Right renal pelvis (tissue), 4 donors: Measurements from ENCODE around the gene TTC22. TPM values are rescaled to one million over a fixed set of nuclear protein-coding genes. Genes with fewer than 3 reads are reported as not detected.

Source experiments
- DNase-seq, 4 donors: peaks; one replicate each; pipeline ENCODE4 v3.0.0-alpha.2; 2013; ENCODE audit warnings: low read depth in 4 of 4, low spot score in 3 of 4, missing footprints in 1 of 4
- polyA plus RNA-seq, 4 donors: library from polyadenylated mRNA; unstranded; fragments of 120-200 nt; gene quantifications; one replicate each; pipeline ENCODE4 v1.2.1, GENCODE V29; 2013; ENCODE audit not compliant: insufficient read length in 4 of 4

TTC22 gene
- polyA plus RNA-seq, 4 donors: 5.0 to 7.0 (median 6.7) TPM

DNA sequence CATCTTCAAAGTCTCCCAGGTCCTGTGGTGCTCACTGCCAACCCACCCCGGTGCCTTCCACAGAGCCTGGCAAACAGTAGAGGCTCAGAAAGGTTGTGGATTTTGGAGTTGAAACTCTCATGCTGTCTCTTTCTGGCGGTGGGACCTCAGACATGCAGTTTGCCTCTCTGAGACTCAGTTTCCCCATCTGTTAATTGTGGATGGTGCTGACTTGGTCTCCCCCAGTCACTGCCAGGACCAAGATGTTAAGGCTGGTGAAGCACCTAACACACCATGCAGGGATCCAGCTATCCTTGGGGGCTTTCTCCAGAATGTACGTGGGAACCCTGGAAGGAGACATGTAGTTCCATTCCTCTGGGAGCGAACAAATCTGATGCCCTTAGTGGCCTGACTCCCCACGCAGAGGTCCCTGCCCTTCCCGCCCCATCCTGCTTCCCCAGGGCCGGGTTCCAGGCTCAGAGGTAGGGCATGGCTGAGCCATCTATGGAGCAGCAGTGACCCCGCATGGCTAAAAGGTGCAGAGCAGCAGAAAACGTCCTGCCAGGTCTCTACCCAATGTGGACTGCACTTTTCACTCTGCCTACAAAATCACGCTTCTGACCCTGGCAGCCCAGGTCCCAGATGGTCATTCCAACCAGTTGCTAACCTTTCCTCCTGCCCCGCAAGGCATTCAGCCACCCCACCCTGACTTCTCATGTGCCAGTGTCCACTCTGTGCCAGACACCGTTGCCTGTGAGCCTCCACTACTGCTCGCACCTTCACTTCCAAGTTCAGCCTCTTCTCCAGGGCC, 9.2 kb upstream of the TTC22 start:
- peak in 1 of 4 donors; percentile 57 for DNase-seq

DNA sequence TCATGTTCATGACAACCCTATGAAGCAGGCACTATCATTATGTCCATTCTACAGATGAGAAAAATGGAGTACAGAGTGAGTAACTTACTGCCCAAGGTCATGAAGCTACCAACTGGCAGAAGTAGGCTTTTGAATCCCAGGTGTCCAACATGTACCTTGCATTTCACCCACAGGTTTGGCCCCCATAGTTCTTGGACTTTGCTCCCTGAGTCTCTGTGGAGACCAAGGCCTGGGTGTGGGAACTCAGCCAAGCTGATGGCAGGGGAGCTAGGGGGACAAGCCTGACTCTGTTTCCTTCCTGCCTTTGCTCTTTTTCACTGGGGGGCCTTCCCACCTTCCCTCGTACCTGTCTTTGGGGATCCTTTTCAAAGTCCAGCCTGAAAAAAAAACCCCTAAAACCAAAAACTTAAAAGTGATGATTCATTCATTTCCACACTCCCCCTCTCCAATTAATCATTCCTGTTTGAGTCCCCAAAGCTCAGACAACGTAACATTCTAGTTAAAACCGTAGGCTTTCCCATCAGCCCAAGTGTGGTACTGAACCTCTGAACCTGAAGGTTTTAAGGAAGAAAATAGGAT, 8.5 kb upstream of the TTC22 start:
- DNase-seq: no peak

DNA sequence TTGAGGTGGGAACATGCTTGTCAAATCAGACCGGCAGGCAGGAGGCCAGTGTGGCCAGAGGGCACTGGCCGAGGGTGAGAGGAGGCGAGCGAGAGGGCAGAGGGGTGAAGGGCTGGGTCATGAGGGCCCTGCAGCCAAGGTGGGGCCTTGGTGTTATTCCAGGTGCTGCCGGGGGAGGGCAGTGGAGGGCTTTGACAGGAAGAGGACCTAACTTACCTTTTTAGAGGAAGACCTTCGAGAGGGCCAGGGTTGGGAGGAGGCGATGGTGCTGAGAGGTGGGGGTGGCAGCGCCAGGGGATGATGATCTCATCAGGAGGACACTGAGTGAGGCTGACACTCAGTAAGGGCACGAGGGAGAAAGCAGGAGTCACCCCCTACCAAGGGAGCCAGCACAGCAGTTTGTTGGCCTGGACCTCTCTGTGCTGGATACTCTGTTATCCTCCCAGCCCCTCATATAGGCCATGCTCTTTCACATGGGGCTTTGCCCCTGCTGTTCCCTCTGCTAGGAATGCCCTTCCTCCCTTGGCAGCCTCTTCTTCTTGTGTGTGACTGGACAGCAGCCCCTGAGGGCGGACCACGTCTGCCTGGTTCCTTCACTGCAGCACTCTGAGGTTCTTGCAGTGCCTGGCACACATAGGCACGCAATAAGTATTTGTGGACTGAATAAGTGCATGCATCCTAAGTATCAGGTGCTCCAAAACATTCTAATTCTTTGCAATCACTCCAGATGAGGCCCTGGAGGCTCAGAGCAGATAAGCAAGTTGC, 7.5 kb upstream of the TTC22 start:
- DNase-seq: no peak

GRCh38 chr1:54807756-54808155, 6.6 kb upstream of the TTC22 start:
- no peak for DNase-seq

GRCh38 chr1:54806931-54807611, 5.9 kb upstream of the TTC22 start:
- DNase-seq: no peak

DNA sequence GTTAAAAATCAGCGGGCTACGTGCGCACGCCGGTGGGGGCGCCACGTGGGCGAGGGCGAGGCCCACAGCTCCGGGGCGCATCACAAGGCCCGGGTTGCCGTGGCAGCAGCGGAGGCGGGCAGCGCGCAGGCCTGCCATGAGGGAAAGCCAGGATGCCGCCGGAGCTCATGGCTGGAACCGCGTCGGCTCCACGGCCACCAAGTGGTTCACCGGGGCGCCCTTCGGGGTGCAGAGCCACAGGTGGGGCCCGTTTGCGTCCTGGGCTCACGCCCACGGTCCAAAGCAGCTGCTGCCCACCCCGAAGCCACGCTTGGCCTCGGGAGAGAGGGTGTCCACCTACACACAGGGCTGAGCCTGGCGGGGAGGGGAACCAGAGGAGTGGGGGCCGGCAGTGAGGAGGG, 4.9 kb upstream of the TTC22 start:
- DNase-seq: no peak

DNA sequence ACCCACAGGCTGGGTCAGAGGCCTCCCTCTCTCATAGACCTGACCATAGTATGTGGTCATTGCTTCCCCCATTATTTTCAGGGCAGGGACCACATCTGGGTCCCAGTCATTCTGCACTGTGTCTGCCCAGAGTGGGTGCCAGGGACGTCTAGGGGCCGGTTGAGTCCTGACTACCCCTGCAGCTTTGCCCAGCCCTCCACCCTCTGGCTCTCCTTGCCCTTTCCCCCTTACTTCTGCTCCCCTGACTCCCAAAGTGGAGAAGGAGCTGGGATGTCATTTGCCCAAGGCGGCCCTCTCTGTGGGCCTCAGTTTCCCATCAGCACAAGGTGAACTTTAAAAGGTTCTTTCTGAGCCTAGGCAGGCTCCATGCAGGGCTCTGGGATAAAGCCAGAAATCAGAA, 4.3 kb upstream of the TTC22 start:
- no peak for DNase-seq

- DNase-seq: no peak
Observed at GRCh38 chr1:54804471-54805132, 3.5 kb upstream of the TTC22 start.

GRCh38 chr1:54803761-54804470, 2.8 kb upstream of the TTC22 start:
- DNase-seq: no peak

DNA sequence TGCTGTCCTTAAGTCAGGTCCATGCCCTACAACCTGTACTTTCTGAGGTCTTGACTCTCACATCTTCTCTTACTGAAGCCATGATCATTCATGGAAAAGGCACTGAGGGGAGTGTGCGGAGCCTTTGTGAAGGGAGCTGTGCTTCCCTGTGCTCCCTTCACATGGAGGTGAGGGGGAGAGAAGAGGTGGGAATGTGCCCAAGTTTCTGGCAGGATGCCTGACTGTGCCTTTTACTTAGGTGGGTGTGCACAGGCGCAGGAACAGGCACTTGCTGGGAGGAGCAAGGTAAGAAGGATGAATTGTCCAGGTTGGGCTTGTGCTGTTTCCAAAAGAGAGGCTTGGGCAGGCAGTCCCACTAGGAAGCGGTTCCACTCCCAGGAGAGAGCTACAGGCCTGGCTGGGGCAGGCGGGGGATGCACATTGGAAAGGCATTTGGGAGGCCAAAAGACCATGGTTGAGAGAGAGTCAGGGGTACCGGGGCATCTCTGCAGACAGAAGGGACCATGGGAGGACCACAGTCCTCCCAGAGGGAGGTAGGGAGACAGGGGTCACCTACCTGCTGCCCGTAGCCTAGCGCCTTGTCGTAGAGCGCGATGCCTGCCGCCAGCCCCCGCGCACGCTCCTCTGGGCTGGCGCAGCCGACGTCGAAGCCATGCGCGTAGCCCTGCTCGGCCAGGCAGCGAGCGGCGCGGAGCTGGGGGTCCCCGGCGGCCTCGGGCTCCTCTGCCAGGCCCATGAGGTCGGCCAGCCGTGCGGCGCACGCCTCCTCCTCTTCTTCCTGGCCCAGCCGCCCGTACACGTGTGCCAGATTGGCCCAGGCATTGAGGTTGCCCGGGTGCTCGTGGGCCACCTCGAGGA, 853 bp downstream of the TTC22 start:
- no peak for DNase-seq

- no peak for DNase-seq
Observed at GRCh38 chr1:54798769-54799641, 2.1 kb downstream of the TTC22 start.

DNA sequence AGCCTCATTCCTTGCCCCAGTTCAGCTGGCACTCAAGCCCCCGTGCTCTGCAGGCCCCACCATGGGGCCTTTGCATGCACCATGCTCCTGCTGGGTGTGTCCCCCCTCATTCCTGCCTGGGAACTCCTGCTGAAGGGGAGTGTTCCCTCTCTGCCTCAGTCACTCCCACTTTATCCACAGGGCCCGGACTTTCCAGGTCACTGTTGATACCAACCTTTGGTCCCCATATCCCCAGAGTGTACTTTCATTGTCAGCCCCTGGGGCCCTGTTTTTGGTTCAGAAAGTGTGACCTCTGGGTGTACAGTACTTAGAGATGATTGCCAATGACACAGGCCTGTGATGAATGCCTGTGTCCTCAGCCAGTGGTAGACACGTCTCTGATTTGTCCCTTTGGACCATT, 2.9 kb downstream of the TTC22 start:
- DNase-seq: no peak

DNA sequence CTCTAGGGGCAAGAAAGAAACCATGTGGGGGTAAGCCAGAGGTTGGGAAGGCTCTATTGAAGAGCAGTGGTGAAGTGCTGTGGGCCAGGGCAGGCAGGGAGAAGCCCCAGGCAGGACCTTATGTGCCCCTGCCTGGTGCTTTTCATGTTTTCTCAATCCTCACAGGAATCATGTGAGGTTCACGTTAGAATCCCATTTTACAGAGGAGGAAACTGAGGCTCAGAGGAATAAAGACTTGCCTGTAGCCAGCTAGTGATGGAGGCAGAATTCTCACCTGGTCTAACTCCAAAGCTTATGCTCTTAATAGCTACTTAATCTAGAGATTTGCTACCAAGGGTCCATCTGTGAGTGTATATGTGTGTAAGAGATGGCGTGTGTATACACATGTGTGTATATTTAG, 4.2 kb downstream of the TTC22 start:
- no peak for DNase-seq

DNA sequence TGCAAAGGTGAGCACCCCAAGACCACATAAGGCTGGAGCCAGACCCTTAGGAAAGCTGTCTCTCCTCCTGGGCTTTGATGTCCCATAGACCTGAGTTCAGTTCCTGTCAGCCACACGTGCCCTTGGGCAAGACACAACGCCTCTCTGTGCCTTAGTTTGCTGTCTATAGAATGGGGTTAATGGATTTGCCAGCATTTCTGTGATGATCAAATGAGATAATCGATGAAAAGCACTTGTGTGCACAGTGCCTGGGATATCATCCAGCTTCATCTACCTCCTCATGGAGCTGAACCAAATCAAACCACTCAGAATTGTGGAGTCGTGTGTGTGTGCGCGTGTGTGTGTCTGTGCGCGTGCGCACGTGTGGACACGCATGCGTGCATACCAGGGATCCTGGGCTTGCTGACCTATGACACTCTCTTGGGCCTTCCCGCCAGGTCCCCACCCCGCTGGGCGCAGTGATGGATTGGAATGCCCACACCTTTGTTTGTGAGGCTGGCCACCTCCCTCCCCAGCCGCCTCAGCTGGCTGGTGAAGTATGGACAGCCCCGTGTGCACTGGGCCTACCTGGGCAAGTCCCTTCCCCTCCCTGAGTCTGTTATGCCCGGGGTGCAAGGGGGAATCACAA, 5.2 kb downstream of the TTC22 start:
- no peak for DNase-seq

GRCh38 chr1:54795356-54795665, 5.8 kb downstream of the TTC22 start:
- no peak for DNase-seq

GRCh38 chr1:54794451-54795355, 6.4 kb downstream of the TTC22 start:
- DNase-seq: no peak
